ENCODE results near the gene ZNF860.

ZNF860 gene

GRCh38 chr3:31981206-31982181 lies at the start of gene ZNF860, which contains the start of gene OSBPL10:
Gene ZNF860 (plus strand): TSS chr3:31981750. CDS start chr3:31989080, 7,330 bp downstream.
Gene OSBPL10 (minus strand): TSS chr3:31981262. CDS start chr3:31981179, 83 bp downstream.
- DNase-seq: no peak

- DNase-seq: no peak
These were observed 48.6 kb upstream of the ZNF860 start for GRCh38 chr3:31932990-31933389.

GRCh38 chr3:31934018-31934417 lies 47.5 kb upstream of the ZNF860 start:
- DNase-seq: no peak

- no peak for DNase-seq
These were observed 46.7 kb upstream of the ZNF860 start for GRCh38 chr3:31934866-31935265.

DNA sequence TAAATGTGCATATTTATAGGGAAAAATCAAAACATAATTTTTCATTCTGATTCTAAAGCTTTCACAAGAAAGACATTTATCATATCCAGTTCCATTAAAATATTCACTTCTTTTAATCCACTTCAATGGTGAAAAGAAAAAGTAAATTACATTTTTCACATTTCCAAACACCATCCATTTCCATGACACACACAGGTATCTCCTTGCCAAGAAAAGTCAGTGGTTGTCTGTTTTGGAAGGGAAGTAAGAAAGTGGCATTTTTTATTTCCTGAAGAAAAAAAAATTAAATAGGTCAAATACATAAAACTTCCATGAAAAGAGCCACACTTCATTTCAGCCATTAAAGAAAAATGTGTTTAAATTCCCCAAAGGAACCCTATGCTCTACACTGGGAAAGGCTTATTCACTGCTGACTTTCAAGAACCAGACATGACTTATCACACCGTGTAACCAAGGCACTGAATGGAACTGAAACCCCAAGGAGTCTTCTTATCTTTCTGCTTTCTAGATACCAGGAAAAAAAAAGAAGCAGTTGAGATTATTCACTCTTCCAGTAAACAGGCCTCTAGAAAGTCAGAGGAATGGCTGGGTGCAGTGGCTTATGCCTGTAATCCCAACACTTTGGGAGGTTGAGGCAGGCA lies 45.0 kb upstream of the ZNF860 start:
- DNase-seq: no peak

DNA sequence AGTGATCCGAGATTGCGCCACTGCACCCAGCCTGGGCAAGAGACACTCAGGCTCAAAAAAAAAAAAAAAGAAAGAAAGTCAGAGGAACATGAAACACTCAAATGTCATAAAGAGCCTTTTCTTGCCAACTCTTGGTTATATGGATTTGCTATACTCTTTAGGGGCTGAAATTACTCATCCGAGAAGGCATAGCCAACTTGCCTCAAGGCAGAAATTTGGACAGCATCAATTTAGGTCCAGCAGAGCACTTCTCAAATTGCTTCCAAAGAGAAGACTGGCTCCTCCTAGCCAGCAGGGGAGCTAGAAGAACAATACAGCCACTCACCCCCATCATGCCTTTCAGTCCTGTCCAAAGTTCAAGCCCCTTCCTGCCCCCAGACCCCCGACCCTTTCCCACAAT lies 44.3 kb upstream of the ZNF860 start:
- DNase-seq: no peak

GRCh38 chr3:31942446-31942845 lies 39.1 kb upstream of the ZNF860 start:
- DNase-seq: no peak

- no peak for DNase-seq
These were observed 38.5 kb upstream of the ZNF860 start for GRCh38 chr3:31943041-31943440.

DNA sequence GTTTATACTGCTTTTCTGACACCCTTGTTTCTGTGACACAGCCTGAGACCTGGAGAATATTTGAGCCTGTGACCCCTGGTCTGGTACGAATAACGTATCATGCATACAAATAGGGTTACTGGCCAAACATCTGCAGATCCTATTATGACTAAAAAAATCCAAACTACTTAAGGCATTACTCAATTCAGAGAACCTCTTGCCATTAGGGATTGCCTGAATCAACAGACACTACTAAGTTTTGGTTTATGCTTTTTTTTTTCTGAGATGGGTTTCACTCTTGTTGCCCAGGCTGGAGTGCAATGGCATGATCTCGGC lies 35.9 kb upstream of the ZNF860 start:
- no peak for DNase-seq

- DNase-seq: no peak
These were observed 35.0 kb upstream of the ZNF860 start for GRCh38 chr3:31946484-31947081.

DNA sequence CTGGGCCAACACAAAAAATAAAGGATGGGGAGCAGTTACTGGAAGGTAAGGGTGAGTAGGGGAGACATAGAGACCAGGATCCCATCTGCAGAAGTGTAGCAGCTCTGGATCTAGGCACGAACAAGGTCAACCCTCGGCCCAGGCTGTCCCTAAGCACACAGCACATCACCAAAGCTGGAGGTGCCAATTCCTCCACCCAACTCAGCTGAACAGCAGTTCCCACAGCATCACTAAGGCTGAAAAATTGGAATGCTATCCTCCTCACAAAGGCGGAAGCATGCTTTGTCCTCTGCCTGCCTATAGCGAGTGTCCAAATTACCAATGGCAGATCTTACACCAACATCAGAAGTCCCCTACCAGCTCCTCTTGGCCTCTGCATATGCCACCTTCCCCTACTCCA lies 34.4 kb upstream of the ZNF860 start:
- no peak for DNase-seq

DNA sequence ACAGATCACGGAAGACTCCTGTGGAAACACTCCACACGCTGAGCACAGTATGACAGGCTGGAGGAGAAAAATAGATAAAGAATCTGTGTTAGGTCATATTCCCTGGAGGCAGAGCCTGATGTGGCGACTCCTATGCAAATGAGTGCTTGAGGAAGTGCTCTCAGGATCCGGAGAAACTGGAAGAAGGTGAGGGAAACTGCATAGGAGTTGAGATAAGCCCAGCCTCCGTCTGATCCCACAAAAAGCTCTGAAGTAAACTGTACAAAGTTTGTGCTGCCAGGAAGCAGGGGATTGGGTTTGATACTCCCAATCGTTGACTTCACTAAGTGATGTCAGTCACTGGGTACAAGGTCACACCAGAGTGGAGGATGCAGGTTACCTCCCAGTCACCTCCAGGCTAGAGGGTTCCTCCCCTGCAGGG lies 33.9 kb upstream of the ZNF860 start:
- no peak for DNase-seq

DNA sequence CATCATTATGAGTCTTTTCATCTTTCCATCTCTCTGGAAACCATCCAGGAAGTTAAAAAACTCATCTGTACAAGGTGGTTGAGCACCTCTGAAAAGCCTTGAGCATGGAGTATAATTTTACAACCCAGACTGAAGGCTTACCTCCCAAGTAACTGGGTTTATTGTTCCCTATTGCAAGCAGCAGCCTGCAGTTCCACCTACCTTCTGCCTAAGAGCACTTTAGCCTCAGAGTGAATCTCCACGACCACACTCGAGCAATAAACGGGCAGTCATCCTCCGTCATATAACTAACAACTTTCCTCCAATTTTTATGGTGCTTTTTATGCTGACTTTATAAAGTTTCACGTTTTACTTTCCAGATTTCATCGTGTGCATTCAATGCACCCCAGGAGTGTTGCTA lies 33.3 kb upstream of the ZNF860 start:
- DNase-seq: no peak

DNA sequence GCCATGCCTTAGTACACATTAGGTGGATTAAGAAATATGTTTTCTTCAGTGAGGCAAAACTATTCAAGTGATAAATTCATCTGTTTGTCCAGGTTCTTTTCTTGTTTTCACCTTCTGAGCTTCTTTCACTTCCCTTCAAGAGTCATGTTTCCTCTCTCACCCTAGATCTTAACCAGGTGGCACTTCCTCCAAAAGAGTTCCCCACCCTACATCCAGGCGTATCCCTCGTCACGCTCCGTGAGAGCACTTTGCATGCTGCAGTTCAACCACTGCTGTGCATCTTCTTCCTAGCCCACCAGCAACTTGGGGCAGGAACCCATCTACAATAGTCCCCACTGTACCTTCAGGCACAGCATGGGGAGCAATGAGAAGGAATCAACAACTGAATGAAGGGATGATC lies 29.3 kb upstream of the ZNF860 start:
- no peak for DNase-seq

- DNase-seq: no peak
These were observed 28.5 kb upstream of the ZNF860 start for GRCh38 chr3:31953091-31953490.

GRCh38 chr3:31953636-31954035 lies 27.9 kb upstream of the ZNF860 start:
- DNase-seq: no peak

DNA sequence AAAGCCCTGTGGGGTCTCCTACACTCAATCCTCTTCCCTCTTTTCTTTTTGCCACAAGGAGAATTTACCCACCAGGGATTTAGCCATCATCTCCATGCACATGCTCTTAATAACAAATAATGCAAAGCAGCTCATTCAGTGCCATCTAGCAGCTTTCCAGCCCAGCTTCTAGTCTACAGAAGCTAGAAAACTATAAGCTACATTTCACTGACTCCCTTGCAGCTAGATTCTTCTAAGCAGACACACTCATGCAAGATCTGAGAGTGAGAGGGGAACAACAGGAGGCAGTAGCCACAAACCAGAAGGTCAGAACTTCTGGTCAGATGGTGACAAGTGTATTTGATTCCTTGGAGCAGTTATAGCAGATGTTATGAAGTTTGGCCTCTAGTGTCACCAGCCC lies 26.0 kb upstream of the ZNF860 start:
- no peak for DNase-seq

GRCh38 chr3:31957106-31957505 lies 24.4 kb upstream of the ZNF860 start:
- DNase-seq: no peak

DNA sequence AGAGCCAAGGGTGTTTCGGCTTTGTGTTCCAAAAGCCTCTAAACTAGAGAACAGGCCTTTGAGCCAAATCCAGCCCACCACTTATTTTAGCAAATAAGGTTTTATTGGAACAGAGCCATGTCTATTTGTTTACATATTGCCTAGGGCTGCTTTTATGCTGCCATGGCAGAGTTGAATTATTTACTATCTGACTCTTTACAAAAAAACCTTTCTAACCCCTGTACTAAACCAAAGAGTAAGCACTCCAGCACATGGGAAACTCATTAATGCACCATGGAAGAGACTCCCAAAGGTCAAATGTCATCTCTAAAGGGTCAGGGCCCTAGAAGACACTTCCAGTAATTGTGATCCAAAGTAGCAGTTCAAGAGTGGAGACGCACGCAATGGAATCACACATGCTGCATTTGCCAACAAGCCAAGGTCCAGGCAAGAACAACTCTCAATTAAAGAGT lies 22.8 kb upstream of the ZNF860 start:
- no peak for DNase-seq

DNA sequence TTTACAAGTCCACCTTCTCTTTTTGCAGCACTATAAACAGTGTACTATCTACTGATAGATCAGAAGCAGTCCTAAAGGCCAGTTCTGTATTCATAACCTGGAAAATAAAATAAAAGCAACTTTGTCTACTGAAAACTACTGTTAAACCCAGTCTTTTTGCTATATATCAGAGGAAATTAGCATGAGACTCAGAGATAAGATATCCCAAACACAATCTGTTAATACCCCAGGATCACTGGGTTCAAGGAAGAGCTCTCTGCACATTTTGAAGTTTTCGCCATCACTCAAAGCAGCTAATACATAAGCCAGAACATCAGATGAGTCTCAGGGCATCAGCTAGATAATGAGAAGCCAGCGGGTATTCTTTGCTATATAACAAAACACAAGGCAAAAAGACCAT lies 22.3 kb upstream of the ZNF860 start:
- no peak for DNase-seq

DNA sequence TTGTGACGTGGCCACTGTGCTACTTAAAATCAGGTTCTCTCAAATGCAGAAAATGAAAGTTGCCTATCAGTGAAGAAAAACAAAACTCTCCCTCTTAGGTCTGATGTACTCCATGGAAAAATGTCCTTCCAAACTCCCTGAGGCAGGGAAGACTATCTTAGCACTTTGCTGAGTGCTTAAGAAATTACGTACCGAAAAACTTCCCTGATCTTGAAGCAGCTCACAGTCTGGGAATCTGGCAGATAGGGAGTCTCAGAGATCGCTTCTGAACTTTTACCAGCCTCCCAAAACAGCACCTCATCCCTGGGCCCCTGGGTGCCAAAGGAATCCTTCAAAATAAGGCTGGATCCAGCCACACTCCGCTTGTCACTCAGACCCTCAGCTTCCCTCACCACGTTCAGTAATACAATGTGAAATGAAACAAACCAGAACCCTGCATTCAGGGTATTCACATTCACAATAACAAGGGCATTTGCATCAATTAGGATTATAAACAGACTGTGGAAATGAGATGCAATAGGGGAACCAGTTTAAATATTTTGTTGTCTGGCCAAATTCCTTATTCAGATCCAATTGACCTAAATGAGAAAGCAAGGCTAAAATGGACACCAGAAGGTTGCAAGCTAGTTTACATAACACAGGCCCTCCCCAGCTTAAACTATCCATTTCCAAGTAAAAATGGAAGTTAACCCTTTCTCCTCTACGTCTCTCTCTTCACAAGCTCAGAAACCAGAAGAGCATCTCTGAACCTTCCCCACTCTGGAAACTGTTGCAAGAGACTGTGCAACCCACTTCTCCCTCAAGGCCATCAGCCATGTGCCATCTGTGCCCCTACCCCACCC lies 21.4 kb upstream of the ZNF860 start:
- DNase-seq: no peak

GRCh38 chr3:31960793-31961431 lies 20.6 kb upstream of the ZNF860 start:
- DNase-seq: no peak

Measured in cerebellar nuclear complex (tissue), 1 donor.